Measurements from ENCODE around the gene CXXC1.
"Not testable (repeated sequence)": the region's sequence is repeated elsewhere in the genome, so short reads cannot be mapped to it uniquely, and the experiment has no call there.

Gene CXXC1

DNA sequence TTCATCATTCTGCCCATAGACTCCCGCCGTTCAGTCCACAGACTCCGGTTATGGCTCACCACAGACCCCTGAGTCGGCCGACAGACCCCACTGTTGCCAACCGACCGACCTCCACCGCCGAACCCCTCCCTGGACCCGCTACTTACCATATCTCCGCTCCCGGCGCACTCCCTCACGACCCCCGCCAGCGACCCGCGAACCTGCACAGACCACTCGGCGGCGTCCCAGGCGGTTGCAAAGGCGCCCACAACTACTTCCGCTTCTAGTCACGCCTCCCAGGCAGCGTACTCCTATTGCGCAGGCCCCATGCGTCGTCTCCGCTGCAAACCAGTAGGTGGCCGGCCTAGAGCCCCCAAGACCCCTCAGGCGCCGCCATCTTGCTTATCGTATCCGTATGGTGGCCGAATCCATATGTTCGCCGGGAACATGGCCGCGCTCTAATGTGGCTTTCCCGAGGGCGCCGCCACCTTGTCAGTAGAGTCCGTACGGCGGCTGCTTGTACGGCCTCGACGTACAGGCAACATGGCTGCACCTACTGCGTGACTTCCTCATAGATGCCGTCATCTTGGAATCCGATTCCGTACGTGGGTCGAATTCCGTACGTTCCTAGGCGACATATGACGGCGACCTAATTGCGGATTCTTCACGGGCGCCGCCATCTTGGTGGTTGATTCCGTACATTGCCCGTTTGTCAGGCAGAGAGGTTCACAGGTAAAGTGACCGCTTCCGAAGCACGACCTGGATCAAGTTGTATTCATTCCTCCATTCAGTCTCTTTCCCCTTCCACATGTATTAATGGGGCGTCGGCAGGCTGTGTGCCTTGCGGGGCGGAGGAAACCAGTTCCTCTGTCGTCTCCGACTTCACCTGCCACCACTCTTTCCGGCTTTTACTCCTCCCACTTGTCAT, at the start of gene CXXC1:
TSS of gene CXXC1 (minus strand) at position 252 of the 907 bp plus-strand sequence. CDS start at position 149, 103 bp downstream.
- DNase-seq = peak; percentile 97

DNA sequence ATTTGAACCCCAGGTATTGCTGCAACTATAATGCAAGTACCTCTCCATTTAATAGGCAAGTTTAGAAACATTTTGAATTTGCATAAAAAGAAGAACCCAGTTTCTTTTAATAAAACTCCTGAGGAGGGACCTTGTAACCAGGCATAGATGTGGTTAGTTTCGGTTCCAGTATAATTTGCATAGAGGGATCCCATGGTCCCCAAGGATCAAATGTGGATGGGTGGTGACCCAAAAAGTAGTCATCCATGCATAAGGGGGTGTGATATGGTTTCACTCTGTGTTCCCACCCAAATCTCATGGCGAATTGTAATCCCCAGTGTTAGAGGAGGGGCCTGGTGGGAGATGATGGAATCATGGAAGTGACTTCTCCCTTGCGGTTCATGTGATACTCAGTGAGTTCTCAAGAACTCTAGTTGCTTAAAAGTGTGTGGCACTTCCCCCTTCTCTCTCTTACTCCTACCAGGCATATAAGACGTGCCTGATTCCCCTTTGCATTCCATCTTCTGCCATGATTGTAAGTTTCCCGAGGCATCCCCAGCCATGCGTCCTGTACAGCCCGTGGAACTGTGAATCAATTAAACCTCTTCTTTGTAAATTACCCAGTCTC, 47.2 kb upstream of the CXXC1 start:
- DNase-seq = no peak

DNA sequence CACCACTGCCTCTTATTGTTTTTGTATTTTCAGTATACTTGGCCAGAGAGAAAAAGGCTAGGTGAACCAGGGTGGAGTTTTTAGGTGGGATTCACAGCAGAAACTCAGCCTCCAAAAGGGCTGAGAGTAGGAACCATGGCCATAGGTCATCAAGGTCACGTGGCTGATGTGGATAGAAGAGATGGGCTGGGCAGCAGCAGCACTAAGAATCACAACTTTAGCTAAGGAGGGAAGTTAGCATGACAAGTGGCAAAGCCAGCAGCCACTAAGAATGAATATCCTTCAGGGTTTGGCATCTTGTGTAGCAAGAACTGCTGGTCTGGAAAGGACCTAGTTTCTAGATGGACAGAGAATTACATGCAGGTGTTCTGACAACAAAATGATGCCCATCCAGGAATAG, 44.2 kb upstream of the CXXC1 start:
- DNase-seq = no peak

DNA sequence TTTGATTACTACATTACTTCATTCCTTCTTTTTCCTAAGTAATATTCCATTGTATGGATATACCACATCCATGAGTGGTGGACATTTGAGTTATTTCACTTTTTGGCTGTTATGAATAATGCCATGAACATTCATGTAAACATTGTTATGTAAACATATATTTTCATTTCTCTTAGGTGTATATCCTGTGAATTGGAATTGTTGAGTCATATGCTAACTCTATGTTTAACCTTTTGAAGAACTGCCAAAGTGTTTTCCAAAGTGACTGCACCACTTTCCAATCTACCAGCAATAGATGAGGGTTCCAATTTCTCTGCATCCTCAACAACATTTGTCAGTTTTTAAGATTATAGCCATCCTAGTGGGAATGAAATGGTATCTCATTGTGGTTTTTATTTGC, 42.7 kb upstream of the CXXC1 start:
- no peak for DNase-seq

DNA sequence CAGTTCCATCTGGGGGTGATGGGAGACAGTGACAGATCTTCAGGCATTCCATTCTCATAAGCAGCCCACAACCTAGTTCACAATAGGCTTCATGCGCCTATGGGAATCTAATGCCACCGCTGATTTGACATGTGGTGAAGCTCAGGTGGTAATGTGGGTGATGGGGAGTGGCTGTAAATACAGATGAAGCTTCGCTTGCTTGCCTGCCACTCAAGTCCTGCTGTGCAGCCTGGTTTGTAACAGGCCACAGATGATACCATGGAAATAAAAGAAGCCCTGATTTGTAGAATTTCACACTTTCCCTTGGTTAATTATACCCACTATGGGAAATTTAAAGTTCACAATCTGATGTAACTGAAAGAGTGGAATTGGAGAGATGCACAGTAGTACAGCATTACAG, 40.5 kb upstream of the CXXC1 start:
- DNase-seq = no peak

DNA sequence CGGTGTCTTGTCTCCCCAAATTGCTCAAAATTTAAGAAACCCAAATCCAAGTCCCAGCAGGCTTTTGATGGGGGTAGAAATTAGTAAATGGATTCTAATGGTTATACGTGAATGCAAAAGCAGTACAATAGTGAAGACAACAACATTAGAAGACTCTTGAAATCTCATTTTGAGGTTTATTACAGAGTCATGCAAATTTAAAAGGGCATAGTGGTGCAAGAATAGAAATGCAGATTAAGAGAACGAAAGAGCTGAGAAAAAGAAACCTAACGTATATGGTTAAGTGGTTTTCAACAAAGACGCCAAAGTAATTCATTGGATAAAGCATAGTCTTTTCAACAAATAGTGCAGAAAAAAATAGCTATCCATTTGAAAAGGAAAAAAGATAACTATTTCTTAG, 33.2 kb upstream of the CXXC1 start:
- DNase-seq = no peak

DNA sequence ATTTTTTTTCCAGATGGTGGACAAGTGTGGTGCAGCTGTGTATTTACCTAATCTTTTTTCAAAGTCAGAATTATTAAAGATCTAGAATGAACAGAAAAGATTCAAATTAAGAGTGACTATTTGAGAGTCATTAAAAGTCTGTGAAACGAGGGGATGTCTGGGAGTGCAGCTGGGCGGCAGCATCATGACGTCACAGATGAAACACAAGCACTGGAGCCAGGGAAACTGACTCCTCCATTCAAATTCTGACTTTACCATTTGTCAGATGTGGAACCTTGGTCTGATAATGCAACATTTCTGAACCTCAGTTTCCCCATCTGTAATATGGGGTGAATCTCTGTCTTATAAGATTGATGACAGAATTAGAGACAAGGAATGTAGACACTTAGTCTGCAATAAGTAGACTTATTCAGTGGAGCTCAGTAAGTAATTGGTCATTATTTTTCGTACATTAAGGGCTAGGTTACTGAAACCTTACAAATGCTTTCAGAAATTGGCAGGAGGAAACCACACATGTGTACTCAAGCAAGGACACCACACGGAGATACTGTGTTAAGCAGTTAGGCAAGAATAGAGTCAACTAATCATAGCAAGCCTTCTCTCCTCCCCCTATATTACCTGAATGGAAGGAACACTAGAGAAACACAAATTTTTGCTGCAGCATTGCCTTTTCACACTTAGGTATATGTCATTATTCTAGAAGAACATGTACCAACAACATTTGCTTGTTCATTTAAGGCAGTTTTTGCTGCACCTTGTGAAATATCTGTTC, 27.8 kb upstream of the CXXC1 start:
- no peak for DNase-seq

DNA sequence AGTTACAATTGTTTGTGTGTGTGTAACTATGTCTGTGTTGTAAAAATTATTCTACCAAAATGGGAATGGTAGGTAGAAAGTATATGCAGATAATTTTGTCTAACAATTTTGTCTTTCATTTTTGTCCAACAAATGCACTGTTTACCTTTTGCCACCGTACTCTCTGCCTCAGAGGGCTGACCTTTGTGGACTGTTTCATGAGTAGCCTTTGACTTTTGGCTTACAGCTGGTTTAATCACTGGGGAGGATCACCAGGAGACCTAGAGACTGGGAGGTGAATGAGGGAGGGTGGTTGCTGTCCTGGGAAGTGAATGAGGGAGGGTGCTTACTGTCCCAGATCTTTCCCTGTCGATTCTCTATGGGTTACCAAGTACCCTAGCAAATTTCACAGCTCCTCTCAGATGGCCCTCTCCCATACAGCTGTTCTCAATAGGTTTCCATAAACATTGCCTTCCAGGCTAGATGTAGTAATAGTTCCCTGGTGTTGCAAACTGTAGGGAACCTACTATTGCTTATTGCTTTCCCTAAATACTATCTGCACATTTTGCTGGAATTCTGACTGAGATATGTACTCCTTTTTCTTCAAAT, 26.5 kb upstream of the CXXC1 start:
- DNase-seq = no peak

DNA sequence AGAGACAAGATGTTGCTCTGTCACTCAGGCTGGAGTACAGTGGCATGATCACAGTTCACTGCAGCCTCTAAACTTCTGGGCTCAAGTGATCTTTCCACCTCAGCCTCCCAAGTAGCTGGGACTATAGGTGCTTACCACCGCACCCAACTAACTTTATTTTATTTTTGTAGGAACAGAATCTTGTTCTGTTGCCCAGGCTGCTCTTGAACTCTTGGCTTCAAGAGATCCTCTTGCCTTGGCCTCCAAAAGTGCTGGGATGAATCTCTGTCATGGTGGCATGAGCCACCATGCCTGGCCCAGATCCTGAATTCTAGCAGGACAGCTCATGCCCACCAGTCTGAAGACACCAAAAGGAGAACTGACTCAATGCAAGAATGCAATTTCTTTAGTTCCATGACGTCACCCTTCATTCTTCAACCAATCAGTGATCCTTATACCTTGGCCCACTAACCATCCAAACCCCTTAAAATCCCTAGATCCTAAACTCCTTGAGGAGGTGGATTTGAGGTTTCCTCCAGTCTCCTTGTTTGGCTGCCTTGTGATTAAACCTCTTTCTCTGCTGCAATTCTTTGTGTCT, 25.6 kb upstream of the CXXC1 start:
- DNase-seq = no peak

DNA sequence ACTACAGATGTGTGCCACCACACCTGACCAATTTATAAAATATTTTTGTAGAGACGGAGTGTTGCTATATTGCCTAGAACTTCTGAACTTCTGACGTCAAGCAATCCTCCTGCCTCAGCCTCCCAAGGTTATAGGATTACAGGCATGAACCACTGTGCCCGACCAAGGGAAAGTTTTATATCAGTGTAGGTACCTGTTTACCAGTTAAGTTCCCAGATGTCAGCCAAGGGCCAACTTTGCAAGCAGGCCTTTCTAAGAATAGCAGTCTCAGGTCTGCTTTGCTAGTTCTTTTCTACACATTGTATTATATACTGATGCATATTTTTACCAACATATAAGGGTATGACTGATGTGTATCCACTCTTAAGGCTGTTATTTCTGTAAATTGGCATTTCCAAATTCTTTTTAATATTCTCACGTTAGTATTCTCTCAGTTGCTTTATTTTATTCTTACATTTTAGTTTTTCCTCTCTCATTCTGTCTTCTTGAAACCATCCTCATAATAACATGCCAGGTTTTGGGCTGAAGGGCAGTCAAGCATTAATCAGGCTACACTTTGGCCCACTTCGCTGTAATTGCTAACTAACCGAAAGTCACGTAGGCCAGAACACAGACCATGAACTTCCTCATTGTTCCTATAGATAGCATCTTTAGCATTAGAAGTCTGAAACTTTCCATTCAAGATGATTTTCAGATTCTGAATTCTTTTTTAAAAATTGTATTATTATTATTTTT, 25.0 kb upstream of the CXXC1 start:
- DNase-seq = no peak

DNA sequence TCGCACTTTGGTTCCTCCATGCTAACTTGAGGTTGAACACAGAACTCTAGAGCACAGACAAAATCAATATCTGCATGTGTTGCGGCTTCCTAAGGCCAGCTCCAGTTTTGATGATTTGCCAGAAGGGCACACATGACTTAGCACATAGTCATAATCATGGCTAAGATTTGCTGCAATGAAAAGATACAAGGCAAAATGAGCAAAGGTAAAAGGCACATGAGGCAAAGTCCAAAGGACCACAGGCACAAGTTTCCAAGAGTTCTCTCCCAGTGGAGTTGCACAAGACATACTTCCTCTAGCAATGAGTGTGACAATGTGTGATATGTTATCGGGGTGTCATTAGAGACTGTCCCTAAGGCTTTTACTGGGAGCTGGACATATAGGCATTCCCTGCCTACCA, 24.2 kb upstream of the CXXC1 start:
- no peak for DNase-seq

DNA sequence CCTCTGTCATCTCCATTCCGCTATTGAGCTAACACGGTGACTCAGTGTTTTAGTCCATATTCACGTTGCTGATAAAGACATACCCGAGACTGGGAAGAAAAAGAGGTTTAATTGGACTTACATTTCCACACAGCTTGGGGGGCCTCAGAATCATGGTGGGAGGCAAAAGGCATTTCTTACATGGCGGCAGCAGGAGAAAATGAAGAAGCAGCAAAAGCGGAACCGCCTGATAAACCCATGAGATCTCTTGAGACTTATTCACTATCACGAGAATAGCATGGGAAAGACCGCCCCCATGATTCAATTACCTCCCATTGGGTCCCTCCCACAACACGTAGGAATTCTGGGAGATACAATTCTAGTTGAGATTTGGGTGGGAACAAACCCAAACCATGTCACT, 22.6 kb upstream of the CXXC1 start:
- DNase-seq = no peak

DNA sequence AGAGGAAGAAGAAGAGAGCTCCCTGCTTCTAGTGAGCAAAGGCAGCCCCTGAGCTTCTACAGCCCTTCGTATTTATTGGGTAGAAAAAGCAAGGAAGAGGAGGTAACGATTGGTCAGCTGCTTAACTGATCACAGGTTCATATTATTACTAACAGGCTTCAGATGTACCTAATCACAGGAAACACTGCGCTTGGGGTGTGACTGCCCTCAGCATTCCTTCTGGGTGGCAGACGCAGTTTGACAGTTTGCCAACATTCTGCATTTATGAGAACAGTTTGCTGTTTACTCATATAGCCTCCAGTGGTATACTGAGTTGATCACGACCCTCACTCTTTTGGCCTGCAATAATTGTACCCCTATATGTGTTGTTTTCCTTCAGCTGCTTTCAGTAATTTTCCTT, 21.4 kb upstream of the CXXC1 start:
- not testable (repeated sequence) for DNase-seq

DNA sequence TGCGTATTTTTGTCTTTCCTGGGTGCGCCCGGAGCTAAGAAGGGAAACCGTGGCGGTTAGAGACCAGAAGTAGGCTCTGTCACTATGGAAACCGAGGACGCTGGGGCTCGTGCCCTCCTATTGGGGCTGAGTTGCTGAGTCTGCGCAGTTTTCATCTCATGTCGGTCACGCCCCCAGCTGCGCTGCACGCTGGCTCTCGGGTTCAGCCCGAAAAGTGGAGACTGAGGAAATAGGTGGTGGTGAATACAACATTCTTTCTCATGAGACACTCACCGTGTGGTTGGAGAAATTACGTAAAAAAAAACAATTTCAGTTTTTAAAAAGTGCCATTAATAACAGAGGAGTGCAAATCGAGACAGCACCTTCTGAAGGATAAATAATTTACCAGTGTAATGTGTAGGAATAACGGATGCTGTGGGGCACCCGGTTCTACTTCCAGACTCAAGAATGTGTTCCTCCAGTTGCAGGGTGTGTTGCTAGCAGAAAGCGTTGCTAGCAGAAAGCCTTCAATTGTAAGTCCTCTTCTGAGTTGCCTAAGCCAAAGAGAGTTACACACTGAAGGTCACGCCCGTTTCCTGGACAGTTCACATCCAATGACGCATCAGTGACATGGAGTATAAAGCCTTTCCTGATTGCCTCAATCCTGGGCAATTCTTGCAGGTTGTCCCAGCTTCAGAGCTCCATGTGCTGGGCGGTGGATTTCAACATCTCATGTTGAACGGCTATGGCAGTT, 20.4 kb upstream of the CXXC1 start:
- DNase-seq = peak; percentile 79

DNA sequence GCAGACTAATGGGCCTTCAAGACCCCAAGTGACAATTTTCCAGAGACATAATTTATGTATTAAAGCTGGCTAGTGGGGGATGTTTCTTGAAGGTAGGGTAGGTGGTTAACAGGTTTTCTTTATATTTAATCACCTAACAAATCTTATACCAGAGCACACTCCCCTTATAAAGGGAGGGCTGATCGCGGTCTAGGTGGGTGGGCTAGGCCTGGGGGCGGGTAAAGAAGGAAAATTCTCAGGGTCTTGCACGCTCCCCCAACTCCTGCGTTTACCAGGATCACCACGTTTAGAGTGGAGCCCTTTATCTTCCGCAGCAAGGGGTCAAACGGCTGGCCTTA, 19.9 kb upstream of the CXXC1 start:
- DNase-seq = no peak

DNA sequence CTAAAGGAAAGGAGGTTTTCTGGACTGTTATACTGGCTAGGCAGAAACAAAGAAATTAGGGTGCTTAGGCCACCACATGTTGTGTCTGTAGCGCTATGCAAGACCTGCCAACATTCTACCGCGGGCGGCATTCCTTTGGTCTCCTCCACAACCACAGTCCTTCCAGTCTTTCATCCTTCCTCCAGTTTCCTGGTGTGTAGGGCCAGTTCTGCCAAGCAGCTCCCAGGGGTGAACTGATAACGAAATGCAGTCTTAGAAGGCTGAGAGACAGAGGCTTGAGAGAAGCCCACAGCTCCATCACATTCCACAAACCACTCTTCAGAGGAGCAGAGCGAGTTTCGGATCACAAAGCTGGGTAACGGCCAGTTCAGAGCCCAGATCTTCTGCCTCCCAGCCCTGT, 19.5 kb upstream of the CXXC1 start:
- no peak for DNase-seq

DNA sequence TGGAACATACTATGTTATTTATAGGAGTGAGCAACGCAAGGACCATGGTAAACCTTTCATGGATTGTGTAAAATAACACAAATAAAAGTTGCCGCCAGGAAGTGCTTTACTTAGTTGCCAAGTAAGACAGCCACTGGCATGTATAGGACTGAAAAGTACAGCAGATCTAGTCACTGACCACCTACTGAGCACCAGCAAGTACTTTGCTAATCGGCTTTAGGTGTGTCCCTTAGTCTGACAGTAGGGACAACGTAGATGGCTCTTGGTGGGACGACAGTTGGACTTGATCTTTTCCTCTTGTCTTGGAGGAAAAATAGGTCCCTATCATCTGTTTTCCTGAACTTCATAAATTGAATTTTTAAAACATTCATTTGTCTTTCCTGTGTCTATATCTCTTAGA, 13.6 kb upstream of the CXXC1 start:
- no peak for DNase-seq

DNA sequence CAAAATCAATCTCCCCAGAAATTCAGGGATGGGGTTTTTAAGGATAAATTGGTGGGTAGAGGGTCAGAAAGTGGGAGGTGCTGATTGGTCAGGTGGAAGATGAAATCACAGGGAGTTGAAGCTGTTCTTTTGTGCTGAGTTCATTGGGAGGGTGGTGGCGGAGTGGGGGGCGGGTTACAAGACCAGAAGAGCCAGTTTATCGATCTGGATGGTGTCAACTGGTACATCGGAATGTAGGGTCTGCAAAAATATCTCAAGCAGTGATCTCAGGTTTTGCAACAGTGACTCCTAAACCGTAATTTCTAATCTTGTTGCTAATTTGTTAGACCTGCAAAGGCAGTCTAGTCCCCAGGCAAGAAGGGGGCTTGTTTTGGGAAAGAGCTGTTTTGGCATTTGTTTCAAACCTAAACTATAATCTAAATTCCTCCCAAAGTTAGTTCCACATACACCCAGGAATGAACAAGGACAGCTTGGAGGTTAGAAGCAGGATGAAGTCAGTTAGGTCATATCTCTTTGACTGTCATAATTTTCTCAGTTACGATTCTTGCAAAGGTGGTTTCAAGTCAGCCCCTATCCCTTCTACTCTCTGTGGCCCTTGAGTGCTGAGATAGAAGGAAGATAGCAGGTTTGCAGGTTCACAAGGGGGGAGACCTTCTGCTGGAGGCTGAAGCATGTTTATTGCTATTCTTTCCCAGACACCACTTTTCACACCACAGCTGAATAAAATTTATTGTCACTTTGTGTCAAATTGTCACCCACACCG, 12.3 kb upstream of the CXXC1 start:
- DNase-seq = no peak

DNA sequence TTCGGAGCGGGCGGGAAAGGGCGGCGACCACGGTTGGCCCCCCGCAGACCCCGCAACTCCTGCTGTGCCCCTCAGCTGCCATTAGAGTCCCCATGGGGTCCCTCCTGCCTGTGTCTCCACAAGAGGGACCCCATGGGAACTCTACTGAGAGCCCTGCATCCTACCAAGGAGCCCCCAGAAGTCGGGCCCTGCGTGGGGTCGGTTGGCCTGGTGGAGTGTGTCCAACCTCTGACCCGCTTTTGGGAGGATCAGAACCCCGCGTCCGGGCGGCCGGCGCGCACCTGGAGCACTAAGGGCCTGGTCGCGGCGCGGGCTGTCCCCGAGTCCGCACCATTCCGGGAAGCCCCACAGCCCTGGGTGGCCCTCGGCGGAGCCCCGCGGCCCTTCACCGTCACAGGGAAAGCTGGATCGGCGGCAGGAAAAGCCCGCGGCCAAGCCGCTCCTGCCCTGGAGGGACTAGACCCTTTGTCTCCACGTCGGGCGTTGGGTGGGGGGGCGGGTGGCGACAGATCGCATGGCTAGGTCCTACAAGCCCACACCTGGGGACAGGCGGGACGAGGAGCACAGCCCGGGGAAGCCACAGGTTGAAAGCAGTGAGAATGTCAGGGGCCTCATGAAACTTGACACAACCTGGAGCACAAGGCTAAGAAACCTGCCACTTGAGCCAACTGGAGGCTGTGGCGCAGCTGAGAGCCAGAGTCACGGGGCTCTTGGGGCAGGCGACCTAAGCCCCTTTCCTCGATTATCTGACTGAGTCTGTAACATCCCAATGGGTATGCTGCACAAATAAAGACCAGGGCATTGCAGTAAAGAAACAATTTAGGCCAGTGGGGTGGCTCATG, 11.2 kb upstream of the CXXC1 start:
- DNase-seq = no peak

All from NCI-H1417 treated with DMSO at 0.1 percent for 48 hours (cell line).